Stimulated activated memory B cell treated with anti-CD40 and anti-IgM and Interleukin-4, amounts not matched to agents 10 μg/mL and 1 μg/mL and 100 μg/mL, for 72 hours (primary cell): ENCODE measurements around the gene COQ6.
"Not testable (repeated sequence)": the region's sequence is repeated elsewhere in the genome, so short reads cannot be mapped to it uniquely, and the experiment has no call there.

ENCODE experiments used
- ATAC-seq: fragments of 150-1000 bp; cut with Tn5 transposase; 2 replicates; pipeline ENCODE4 v1.10.0; 2021
- H3K27ac Mint-ChIP-seq: one replicate; pipeline ENCODE4 v1.8.0; 2022; ENCODE audit warnings: mild to moderate bottlenecking, mixed read lengths
- H3K27me3 Mint-ChIP-seq: one replicate; pipeline ENCODE4 v1.8.0; 2022; ENCODE audit warnings: mixed read lengths
- H3K36me3 Mint-ChIP-seq: one replicate; pipeline ENCODE4 v1.8.0; 2022; ENCODE audit warnings: mixed read lengths
- H3K4me1 Mint-ChIP-seq: one replicate; pipeline ENCODE4 v1.8.0; 2022; ENCODE audit warnings: mixed read lengths
- H3K4me3 Mint-ChIP-seq: one replicate; pipeline ENCODE4 v1.8.0; 2022; ENCODE audit warnings: mild to moderate bottlenecking, moderate library complexity, mixed read lengths
- H3K9me3 Mint-ChIP-seq: one replicate; pipeline ENCODE4 v1.8.0; 2022; ENCODE audit warnings: mixed read lengths

The COQ6 gene

GRCh38 chr14:73998726-73999125, 48.6 kb downstream of the COQ6 start:
- Mint-ChIP-seq H3K4me1 (no peaks in the 10 kb centered on the region), H3K4me3 (no peak overlapping the region), H3K27ac (no peak overlapping the region), H3K27me3 (no peaks in the 10 kb centered on the region), H3K9me3 (no peaks in the 10 kb centered on the region), H3K36me3 (peaks cover 32% of the 10 kb centered on the region)
- no peak for ATAC-seq

GRCh38 chr14:74005664-74006063, 55.6 kb downstream of the COQ6 start:
- H3K4me1 Mint-ChIP-seq, H3K4me3 Mint-ChIP-seq, H3K27me3 Mint-ChIP-seq, H3K27ac Mint-ChIP-seq, H3K9me3 Mint-ChIP-seq, ATAC-seq: not testable (repeated sequence)
- H3K36me3 Mint-ChIP-seq = peaks cover 27% of the 10 kb centered on the region

- no peak overlapping the region for H3K4me3 Mint-ChIP-seq
- H3K9me3 Mint-ChIP-seq = no peaks in the 10 kb centered on the region
- no peak overlapping the region for H3K27ac Mint-ChIP-seq
- no peaks in the 10 kb centered on the region for H3K27me3 Mint-ChIP-seq
- H3K4me1 Mint-ChIP-seq = no peaks in the 10 kb centered on the region
- peaks cover 27% of the 10 kb centered on the region for H3K36me3 Mint-ChIP-seq
- no peak for ATAC-seq
Observed at GRCh38 chr14:74008843-74009499, 58.9 kb downstream of the COQ6 start.
